Prostate gland (tissue), 2 donors: ENCODE measurements around the gene GAD1. TPM values are rescaled to one million over a fixed set of nuclear protein-coding genes. Genes with fewer than 3 reads are reported as not detected.

Experiments
- DNase-seq: peaks from one replicate; pipeline ENCODE4 v3.0.0-alpha.2; 2019; ENCODE audit warnings: low spot score
- H3K27ac ChIP-seq, 2 donors: fragments of 200-600 bp; sonication (generic); 2 replicates each; pipeline ENCODE4 v1.5.1; 2017 to 2019
- H3K27me3 ChIP-seq: fragments of 200-600 bp; sonication (generic); replicated peaks from 2 replicates; pipeline ENCODE4 v1.5.1; 2019; ENCODE audit not compliant: insufficient read depth
- H3K36me3 ChIP-seq, 2 donors: fragments of 200-600 bp; sonication (generic); 1 replicate in 1 of 2; 2 replicates in 1 of 2; pipeline versions ENCODE4 v1.5.1 to v1.8.1; 2017 to 2019
- H3K4me1 ChIP-seq: fragments of 200-600 bp; sonication (generic); replicated peaks from 2 replicates; pipeline ENCODE4 v1.5.1; 2019
- H3K4me3 ChIP-seq, 2 donors: fragments of 200-600 bp; sonication (generic); 2 replicates each; pipeline ENCODE4 v1.5.1; 2017 to 2019
- H3K9me3 ChIP-seq: fragments of 200-600 bp; sonication (generic); 2 replicates; pipeline ENCODE4 v1.5.1; 2017
- POLR2A ChIP-seq: fragments of 450-650 bp; IDR thresholded peaks from one replicate; pipeline ENCODE4 v1.6.1; 2016; ENCODE audit warnings: antibody characterized with exemption, mild to moderate bottlenecking
- POLR2AphosphoS5 ChIP-seq: sonication (generic); formaldehyde crosslinking; IDR thresholded peaks from one replicate; pipeline ENCODE4 v1.6.1; 2017; ENCODE audit warnings: antibody characterized with exemption
- WGBS: methylation state at CpG from one replicate; pipeline ENCODE4 v1.1.5; 2018; 5-methylcytosine and 5-hydroxymethylcytosine counted together
- intact Hi-C: fragments of 100-400 bp; cut with DNase I; formaldehyde crosslinking; loops from one replicate; pipeline ENCODE4 v1.14.2; 2022
- total RNA-seq, 2 donors: library from RNA; depleted of rRNA; stranded (reverse); fragments of >200 nt; gene quantifications; one replicate each; pipeline ENCODE4 v1.1.0, GENCODE V29; 2016
- TF ChIP-seq, protein P1 (sequence below), 4 experiments: fragments of 200-600 bp in 2 of 4; fragments of 450-650 bp in 2 of 4; sonication (generic) in 2 of 4; IDR thresholded peaks; 1 replicate in 3 of 4; 2 replicates in 1 of 4; pipeline ENCODE4 v1.5.1; 2016 to 2019; ENCODE audit warnings: antibody characterized with exemption in 4 of 4, mild to moderate bottlenecking in 2 of 4, moderate library complexity in 2 of 4

The GAD1 gene
- total RNA-seq, 2 donors from 2014 or later = 2.9 to 16.7 TPM

DNA sequence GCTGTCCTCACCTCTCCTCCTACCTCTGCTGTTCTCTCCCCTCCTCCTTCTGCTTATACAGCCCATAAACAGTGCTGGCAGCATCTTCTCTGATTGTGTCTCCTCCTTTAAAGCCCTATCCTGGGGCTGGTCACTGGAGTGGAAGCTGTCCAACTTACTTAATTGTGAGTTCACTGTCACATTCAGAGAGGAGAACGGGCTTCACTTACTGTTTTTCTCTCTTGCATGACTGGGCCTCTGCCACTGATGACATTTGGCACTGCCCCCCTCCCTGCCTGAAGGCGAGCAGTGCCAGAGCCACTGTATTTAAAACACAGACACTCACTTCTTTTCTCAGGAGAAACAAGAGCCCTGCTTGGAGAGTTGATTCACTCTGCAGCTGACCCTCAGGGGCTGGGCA is 12.3 kb downstream of the GAD1 start:
- H3K36me3 ChIP-seq = no peaks in the 10 kb centered on the region
- TF ChIP-seq POLR2AphosphoS5 = no peak
- no peak for TF ChIP-seq POLR2A
- TF ChIP-seq, protein P1, sequence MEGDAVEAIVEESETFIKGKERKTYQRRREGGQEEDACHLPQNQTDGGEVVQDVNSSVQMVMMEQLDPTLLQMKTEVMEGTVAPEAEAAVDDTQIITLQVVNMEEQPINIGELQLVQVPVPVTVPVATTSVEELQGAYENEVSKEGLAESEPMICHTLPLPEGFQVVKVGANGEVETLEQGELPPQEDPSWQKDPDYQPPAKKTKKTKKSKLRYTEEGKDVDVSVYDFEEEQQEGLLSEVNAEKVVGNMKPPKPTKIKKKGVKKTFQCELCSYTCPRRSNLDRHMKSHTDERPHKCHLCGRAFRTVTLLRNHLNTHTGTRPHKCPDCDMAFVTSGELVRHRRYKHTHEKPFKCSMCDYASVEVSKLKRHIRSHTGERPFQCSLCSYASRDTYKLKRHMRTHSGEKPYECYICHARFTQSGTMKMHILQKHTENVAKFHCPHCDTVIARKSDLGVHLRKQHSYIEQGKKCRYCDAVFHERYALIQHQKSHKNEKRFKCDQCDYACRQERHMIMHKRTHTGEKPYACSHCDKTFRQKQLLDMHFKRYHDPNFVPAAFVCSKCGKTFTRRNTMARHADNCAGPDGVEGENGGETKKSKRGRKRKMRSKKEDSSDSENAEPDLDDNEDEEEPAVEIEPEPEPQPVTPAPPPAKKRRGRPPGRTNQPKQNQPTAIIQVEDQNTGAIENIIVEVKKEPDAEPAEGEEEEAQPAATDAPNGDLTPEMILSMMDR (IDR thresholded peaks at IDR 0.05) = no peak
- no peak overlapping the region for H3K27ac ChIP-seq
- H3K4me3 ChIP-seq = no peak overlapping the region
- intact Hi-C loops = no loop called here
- DNase-seq = no peak
- H3K27me3 ChIP-seq = no peaks in the 10 kb centered on the region
- no peaks in the 10 kb centered on the region for H3K4me1 ChIP-seq
- no peaks in the 10 kb centered on the region for H3K9me3 ChIP-seq
- 45% methylated on average over 2 of the region's 2 CpGs for WGBS

DNA sequence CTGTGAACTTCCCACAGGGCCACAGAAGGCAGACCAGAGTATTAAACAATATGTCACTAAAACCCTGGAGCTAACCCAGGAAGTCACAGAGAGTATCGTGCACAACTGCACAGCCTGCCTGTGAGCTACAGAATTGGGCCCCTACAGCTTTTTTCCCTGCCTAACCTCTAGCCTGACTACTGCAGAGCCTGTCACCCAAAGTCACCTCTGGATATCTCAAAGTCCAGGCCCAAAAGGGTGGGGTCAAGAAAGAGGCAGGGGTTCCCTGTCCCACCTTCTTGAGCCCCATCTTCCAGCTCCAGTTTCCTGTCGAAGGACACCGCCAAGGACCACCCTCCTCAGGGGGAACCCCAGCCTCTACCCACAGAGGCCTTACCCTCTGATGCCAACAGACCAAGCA is 13.5 kb downstream of the GAD1 start:
- no peak for TF ChIP-seq POLR2A
- TF ChIP-seq POLR2AphosphoS5 = no peak
- TF ChIP-seq, protein P1 (IDR thresholded peaks at IDR 0.05) = no peak
- no peaks in the 10 kb centered on the region for H3K36me3 ChIP-seq
- intact Hi-C loops = no loop called here
- DNase-seq = no peak
- H3K4me3 ChIP-seq = no peak overlapping the region
- WGBS = 89% methylated on average over 3 of the region's 3 CpGs
- H3K27me3 ChIP-seq = no peaks in the 10 kb centered on the region
- no peak overlapping the region for H3K27ac ChIP-seq
- no peaks in the 10 kb centered on the region for H3K9me3 ChIP-seq
- no peaks in the 10 kb centered on the region for H3K4me1 ChIP-seq

DNA sequence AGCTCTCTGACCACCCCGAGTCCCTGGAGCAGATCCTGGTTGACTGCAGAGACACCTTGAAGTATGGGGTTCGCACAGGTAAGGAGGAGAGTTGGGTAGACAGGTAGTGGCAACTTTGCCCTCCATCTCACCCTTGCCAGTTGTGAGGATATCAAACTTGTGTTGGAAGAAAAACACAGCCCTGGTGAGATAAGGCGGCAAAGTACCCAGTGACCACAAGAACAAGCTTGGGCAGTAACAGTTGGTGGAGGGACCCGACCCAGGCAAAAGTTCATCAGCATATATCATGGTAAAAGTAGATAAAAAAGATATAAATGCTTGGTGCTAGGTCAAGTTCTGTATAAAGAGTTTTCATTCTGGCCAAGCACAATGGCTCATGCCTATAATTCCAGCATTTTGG is 14.4 kb downstream of the GAD1 start:
- H3K27me3 ChIP-seq = no peaks in the 10 kb centered on the region
- TF ChIP-seq, protein P1 (IDR thresholded peaks at IDR 0.05) = no peak
- TF ChIP-seq POLR2AphosphoS5 (no peak), POLR2A (no peak)
- no peak for DNase-seq
- H3K4me3 ChIP-seq = no peak overlapping the region
- no peaks in the 10 kb centered on the region for H3K4me1 ChIP-seq
- H3K36me3 ChIP-seq = no peaks in the 10 kb centered on the region
- H3K27ac ChIP-seq = no peak overlapping the region
- WGBS = 96% methylated on average over 4 of the region's 4 CpGs
- H3K9me3 ChIP-seq = no peaks in the 10 kb centered on the region
- intact Hi-C loops = no loop called here

DNA sequence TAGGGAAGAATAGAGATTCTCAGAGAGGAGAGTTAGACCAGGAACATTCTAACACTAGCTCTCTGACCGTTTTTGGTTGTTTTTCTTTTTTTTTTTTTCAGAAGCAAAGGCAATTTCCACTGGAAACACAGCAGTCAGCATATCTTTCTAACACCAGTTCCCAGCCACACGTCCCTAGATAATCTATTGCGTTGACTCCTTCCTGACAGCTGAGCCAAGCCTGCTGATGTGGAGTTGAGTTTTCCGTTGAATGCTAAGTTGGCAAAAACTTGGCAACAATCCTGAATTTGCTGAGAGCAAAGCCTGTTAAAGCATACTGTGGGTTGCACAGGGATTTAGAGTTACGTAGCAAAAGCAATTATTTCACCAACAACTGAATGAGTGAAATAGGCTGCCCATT is 19.3 kb downstream of the GAD1 start:
- H3K27ac ChIP-seq = no peak overlapping the region
- no peaks in the 10 kb centered on the region for H3K27me3 ChIP-seq
- TF ChIP-seq, protein P1 (IDR thresholded peaks at IDR 0.05) = no peak
- no peak for TF ChIP-seq POLR2AphosphoS5
- no peak for TF ChIP-seq POLR2A
- no peaks in the 10 kb centered on the region for H3K36me3 ChIP-seq
- intact Hi-C loops = no loop called here
- no peaks in the 10 kb centered on the region for H3K9me3 ChIP-seq
- no peaks in the 10 kb centered on the region for H3K4me1 ChIP-seq
- WGBS = 68% methylated on average over 5 of the region's 5 CpGs
- no peak for DNase-seq
- no peak overlapping the region for H3K4me3 ChIP-seq

DNA sequence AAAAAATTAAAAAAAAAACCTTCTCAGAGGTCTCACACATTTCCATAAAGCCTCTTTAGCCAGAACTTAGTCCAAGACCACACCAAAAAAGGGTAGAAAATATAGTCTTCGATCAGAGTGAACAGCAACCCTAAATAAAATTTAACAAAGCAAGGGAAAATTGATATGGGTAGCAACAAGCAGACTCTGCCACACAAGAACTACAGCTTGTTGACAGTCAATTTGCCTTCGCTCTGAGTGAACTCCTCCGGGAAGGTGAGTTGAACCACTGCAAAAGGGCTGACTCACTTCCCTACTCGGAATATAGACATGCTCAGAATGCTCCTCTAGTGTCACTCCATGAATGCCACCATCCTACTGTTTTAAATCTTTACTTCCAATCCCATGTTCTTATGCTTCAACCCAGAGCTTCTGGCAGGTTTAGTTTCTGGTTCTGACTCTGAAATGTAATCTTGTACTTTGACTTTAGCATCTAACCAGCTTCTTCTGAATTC is 24.1 kb downstream of the GAD1 start:
- H3K27ac ChIP-seq = no peak overlapping the region
- H3K36me3 ChIP-seq = no peaks in the 10 kb centered on the region
- H3K27me3 ChIP-seq = no peaks in the 10 kb centered on the region
- no peak for DNase-seq
- H3K4me1 ChIP-seq = no peaks in the 10 kb centered on the region
- intact Hi-C loops = no loop called here
- H3K9me3 ChIP-seq = no peaks in the 10 kb centered on the region
- WGBS = 89% methylated on average over 4 of the region's 4 CpGs
- TF ChIP-seq POLR2AphosphoS5 = no peak
- no peak for TF ChIP-seq POLR2A
- TF ChIP-seq, protein P1 (IDR thresholded peaks at IDR 0.05) = no peak
- no peak overlapping the region for H3K4me3 ChIP-seq
